CD14-positive monocyte (primary cell): ENCODE measurements around the gene DLGAP1. TPM values are rescaled to one million over a fixed set of nuclear protein-coding genes. Genes with fewer than 3 reads are reported as not detected.

Source experiments
- DNase-seq, 3 donors: peaks; one replicate each; pipeline ENCODE4 v3.0.0-alpha.2; 2011 to 2022
- H2AFZ ChIP-seq: 2 replicates; pipeline ENCODE4 v1.6.0; 2012; ENCODE audit warnings: mild to moderate bottlenecking, low read depth, low read length, inconsistent platforms; ENCODE audit not compliant: insufficient read depth, poor library complexity, severe bottlenecking
- H3K27ac ChIP-seq, 2 donors: 1 replicate in 1 of 2; 2 replicates in 1 of 2; pipeline ENCODE4 v1.5.1; 2012 to 2013; ENCODE audit warnings: low read length in 2 of 2, control low read depth in 1 of 2, inconsistent platforms in 1 of 2, low read depth in 1 of 2, mild to moderate bottlenecking in 1 of 2
- H3K27me3 ChIP-seq, 2 donors: one replicate each; pipeline versions ENCODE4 v1.6.0 to v1.6.1; 2011 to 2013; ENCODE audit warnings: low read length in 2 of 2; ENCODE audit not compliant: control insufficient read depth in 2 of 2, insufficient read depth in 2 of 2
- H3K36me3 ChIP-seq, 2 donors: replicated peaks in 1 of 2; 1 replicate in 1 of 2; 2 replicates in 1 of 2; pipeline versions ENCODE4 v1.5.1 to v1.6.1; 2012 to 2013; ENCODE audit warnings: low read length in 2 of 2, control low read depth in 1 of 2, inconsistent platforms in 1 of 2, mild to moderate bottlenecking in 1 of 2; ENCODE audit not compliant: insufficient read depth in 2 of 2, control insufficient read depth in 1 of 2
- H3K4me1 ChIP-seq, 2 donors: 1 replicate in 1 of 2; 2 replicates in 1 of 2; pipeline versions ENCODE4 v1.5.1 to v1.6.1; 2012 to 2013; ENCODE audit warnings: low read length in 2 of 2, control low read depth in 1 of 2, inconsistent platforms in 1 of 2, mild to moderate bottlenecking in 1 of 2, moderate library complexity in 1 of 2; ENCODE audit not compliant: insufficient read depth in 2 of 2, control insufficient read depth in 1 of 2
- H3K4me2 ChIP-seq: replicated peaks from 2 replicates; pipeline ENCODE3; 2012; ENCODE audit warnings: low read length, moderate library complexity, mild to moderate bottlenecking; ENCODE audit not compliant: poor library complexity, severe bottlenecking; ENCODE audit errors: extremely low read depth
- H3K4me3 ChIP-seq, 3 experiments: fragments of 200-600 bp in 1 of 3; sonication (generic) in 1 of 3; replicated peaks in 1 of 3; 1 replicate in 2 of 3; 2 replicates in 1 of 3; pipeline ENCODE4 v1.5.1; 2011 to 2013; ENCODE audit warnings: low read length in 3 of 3, mild to moderate bottlenecking in 3 of 3, control low read depth in 2 of 3, low read depth in 2 of 3, inconsistent platforms in 1 of 3, moderate library complexity in 1 of 3
- H3K79me2 ChIP-seq: 2 replicates; pipeline ENCODE4 v1.6.0; 2012; ENCODE audit warnings: mild to moderate bottlenecking, control low read depth, inconsistent platforms, low read length, moderate library complexity; ENCODE audit not compliant: insufficient read depth
- H3K9ac ChIP-seq: 2 replicates; pipeline ENCODE4 v1.6.0; 2017; ENCODE audit warnings: low read length, mild to moderate bottlenecking; ENCODE audit not compliant: insufficient read depth, poor library complexity, severe bottlenecking
- H3K9me3 ChIP-seq, 2 donors: replicated peaks in 1 of 2; 1 replicate in 1 of 2; 2 replicates in 1 of 2; pipeline versions ENCODE4 v1.5.1 to v1.6.1; 2012 to 2013; ENCODE audit warnings: low read length in 2 of 2, control low read depth in 1 of 2; ENCODE audit not compliant: control insufficient read depth in 1 of 2, insufficient read depth in 1 of 2
- H4K20me1 ChIP-seq: 2 replicates; pipeline ENCODE4 v1.6.0; 2012; ENCODE audit warnings: mild to moderate bottlenecking, low read length, control low read depth, moderate library complexity; ENCODE audit not compliant: insufficient read depth
- H3K27ac Mint-ChIP-seq, 7 donors: one replicate each; pipeline ENCODE4 v1.8.0; 2020; ENCODE audit warnings: mild to moderate bottlenecking in 7 of 7, mixed read lengths in 7 of 7, moderate library complexity in 6 of 7, inconsistent platforms in 2 of 7
- H3K27me3 Mint-ChIP-seq, 3 donors: one replicate each; pipeline ENCODE4 v1.8.0; 2021 to 2022; ENCODE audit warnings: low read depth in 3 of 3, mild to moderate bottlenecking in 3 of 3, mixed read lengths in 3 of 3, moderate library complexity in 3 of 3, inconsistent platforms in 1 of 3
- H3K36me3 Mint-ChIP-seq, 2 donors: one replicate each; pipeline ENCODE4 v1.8.0; 2020; ENCODE audit warnings: mixed read lengths in 2 of 2, inconsistent platforms in 1 of 2, mild to moderate bottlenecking in 1 of 2
- H3K4me1 Mint-ChIP-seq: one replicate; pipeline ENCODE4 v1.8.0; 2020; ENCODE audit warnings: mild to moderate bottlenecking, mixed read lengths
- H3K4me3 Mint-ChIP-seq, 2 donors: one replicate each; pipeline ENCODE4 v1.8.0; 2020; ENCODE audit warnings: mild to moderate bottlenecking in 2 of 2, mixed read lengths in 2 of 2, moderate library complexity in 1 of 2
- H3K9me3 Mint-ChIP-seq, 7 donors: one replicate each; pipeline ENCODE4 v1.8.0; 2020 to 2022; ENCODE audit warnings: mixed read lengths in 7 of 7, mild to moderate bottlenecking in 6 of 7, moderate library complexity in 6 of 7, inconsistent platforms in 2 of 7
- CTCF ChIP-seq: fragments of 200-600 bp; IDR thresholded peaks from one replicate; pipeline ENCODE4 v1.8.0; 2022; ENCODE audit warnings: antibody characterized with exemption, mild to moderate bottlenecking
- WGBS: methylation state at CpG from one replicate; pipeline ENCODE4 v1.1.5; 2013; ENCODE audit warnings: missing lambda C conversion rate; ENCODE audit not compliant: insufficient coverage; 5-methylcytosine and 5-hydroxymethylcytosine counted together
- intact Hi-C, 2 donors: fragments of 100-400 bp; cut with micrococcal nuclease; formaldehyde crosslinking; loops; one replicate each; pipeline versions ENCODE4 v1.15.0 to v1.15.1; 2023
- polyA plus RNA-seq, 3 donors: library from polyadenylated mRNA; depleted of rRNA in 1 of 3; unstranded in 2 of 3; stranded (reverse) in 1 of 3; fragments of 300-500 nt in 2 of 3; fragments of >200 nt in 1 of 3; fragmentation: Illumina TruSeq in 2 of 3; gene quantifications; 1 replicate in 2 of 3; 2 replicates in 1 of 3; pipeline ENCODE4 v1.2.3, GENCODE V29; 2012 to 2021

DLGAP1 gene
- polyA plus RNA-seq, 3 donors: 0.09 to 0.42 TPM; not detected in 1

DNA sequence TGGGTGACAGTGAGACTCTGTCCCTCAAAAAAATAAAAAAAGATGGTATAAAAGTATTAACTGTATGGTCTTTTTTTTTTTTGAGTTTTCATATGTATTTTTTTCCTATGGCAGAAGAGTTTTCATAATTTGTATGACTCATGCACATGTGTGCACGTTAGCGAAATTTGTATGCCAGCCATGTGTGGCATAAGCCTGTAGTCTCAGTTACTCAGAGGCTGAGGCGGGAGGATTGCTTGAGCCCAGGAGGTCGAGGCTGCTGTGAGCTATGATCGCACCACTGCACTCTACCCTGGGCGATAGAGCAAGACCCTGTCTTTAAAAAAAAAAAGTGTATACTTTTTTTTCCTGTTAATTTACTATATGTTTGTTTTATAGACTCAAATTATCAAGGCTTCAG lies 844.3 kb downstream of the DLGAP1 start:
- Histone ChIP-seq H3K79me2 (no peaks in the 10 kb centered on the region), H3K36me3 (no peaks in the 10 kb centered on the region)
- no peak overlapping the region for H3K4me3 Mint-ChIP-seq

GRCh38 chr18:3610188-3610708 lies 844.9 kb downstream of the DLGAP1 start:
- H3K27ac Mint-ChIP-seq: peak overlapping the region in 1 of 7 donors; percentile 11
- H3K4me1 Mint-ChIP-seq: no peaks in the 10 kb centered on the region
- H3K27me3 Mint-ChIP-seq: no peaks in the 10 kb centered on the region
- no peak for TF ChIP-seq CTCF
- H3K36me3 Mint-ChIP-seq: no peaks in the 10 kb centered on the region
- no peak overlapping the region for H3K4me3 ChIP-seq
- intact Hi-C loops: no loop called here
- H3K79me2 ChIP-seq: no peaks in the 10 kb centered on the region
- no peak overlapping the region for H3K27ac ChIP-seq
- peaks cover 0 to 1% (median 0%) of the 10 kb centered on the region in 7 donors for H3K9me3 Mint-ChIP-seq
- H3K4me1 ChIP-seq: peaks cover 13 to 14% of the 10 kb centered on the region in 2 donors
- no peaks in the 10 kb centered on the region for H3K9me3 ChIP-seq
- H3K4me3 Mint-ChIP-seq: no peak overlapping the region
- no peak overlapping the region for H3K4me2 ChIP-seq
- H3K27me3 ChIP-seq: no peaks in the 10 kb centered on the region
- 86% methylated on average over 2 of the region's 2 CpGs for WGBS
- H2AFZ ChIP-seq: no peak overlapping the region
- no peaks in the 10 kb centered on the region for H4K20me1 ChIP-seq
- no peaks in the 10 kb centered on the region for H3K36me3 ChIP-seq
- H3K9ac ChIP-seq: no peak overlapping the region
- DNase-seq: no peak

More for the DNA sequence above, 844.3 kb downstream of the DLGAP1 start:
- no peaks in the 10 kb centered on the region for H3K27me3 Mint-ChIP-seq
- no peak overlapping the region for H2AFZ ChIP-seq
- intact Hi-C loops: no loop called here
- peaks cover 0 to 1% (median 0%) of the 10 kb centered on the region in 7 donors for H3K9me3 Mint-ChIP-seq
- H3K36me3 Mint-ChIP-seq: no peaks in the 10 kb centered on the region
- H3K9ac ChIP-seq: no peak overlapping the region
- H3K4me2 ChIP-seq: no peak overlapping the region
- no peaks in the 10 kb centered on the region for H3K27me3 ChIP-seq
- H3K4me3 ChIP-seq: no peak overlapping the region
- no peak overlapping the region for H3K27ac ChIP-seq
- no peaks in the 10 kb centered on the region for H4K20me1 ChIP-seq
- no peak overlapping the region for H3K27ac Mint-ChIP-seq
- H3K9me3 ChIP-seq: no peaks in the 10 kb centered on the region
- TF ChIP-seq CTCF: no peak
- H3K4me1 ChIP-seq: peaks cover 7 to 8% of the 10 kb centered on the region in 2 donors
- no peak for DNase-seq
- no peaks in the 10 kb centered on the region for H3K4me1 Mint-ChIP-seq
- WGBS: no CpG with 5 or more reads among the region's 6 CpGs
